Measurements from ENCODE around the gene NOL4L. TPM values are rescaled to one million over a fixed set of nuclear protein-coding genes. Genes with fewer than 3 reads are reported as not detected.

NOL4L gene
- total and polyA plus RNA-seq, 12 donors: 1.5 to 10.1 (median 5.1) TPM

DNA sequence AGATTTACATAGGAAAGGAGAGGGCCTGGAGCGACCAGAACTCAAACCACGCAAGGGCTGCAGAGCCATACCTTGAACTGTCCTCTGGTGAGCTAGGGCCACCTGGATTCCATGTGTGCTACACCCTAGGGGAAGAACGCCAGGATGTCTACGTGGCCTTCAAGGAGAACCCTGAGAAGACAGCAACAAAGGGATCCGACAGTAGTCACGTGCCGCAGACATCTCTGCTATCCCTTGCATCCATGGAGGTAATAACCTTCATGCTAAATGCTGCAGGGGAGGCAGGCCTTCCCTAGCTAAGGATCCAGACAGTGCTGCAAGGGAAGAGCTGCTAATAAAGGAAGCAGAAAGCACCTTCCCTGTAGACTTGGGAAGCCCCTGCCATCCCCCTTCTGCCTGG is 52.9 kb downstream of the NOL4L start:
- WGBS, 2 donors: 95 to 99% methylated on average over 7 of the region's 7 CpGs
- no peak for ATAC-seq
- no peak for DNase-seq
- Histone ChIP-seq H3K4me1 (peaks cover 5 to 35% (median 18%) of the 10 kb centered on the region in 9 donors), H3K27ac (no peak overlapping the region), H3K27me3 (no peaks in the 10 kb centered on the region), H3K4me3 (no peak overlapping the region), H3K36me3 (no peaks in the 10 kb centered on the region), H3K9me3 (no peaks in the 10 kb centered on the region)
- TF ChIP-seq, protein P1, sequence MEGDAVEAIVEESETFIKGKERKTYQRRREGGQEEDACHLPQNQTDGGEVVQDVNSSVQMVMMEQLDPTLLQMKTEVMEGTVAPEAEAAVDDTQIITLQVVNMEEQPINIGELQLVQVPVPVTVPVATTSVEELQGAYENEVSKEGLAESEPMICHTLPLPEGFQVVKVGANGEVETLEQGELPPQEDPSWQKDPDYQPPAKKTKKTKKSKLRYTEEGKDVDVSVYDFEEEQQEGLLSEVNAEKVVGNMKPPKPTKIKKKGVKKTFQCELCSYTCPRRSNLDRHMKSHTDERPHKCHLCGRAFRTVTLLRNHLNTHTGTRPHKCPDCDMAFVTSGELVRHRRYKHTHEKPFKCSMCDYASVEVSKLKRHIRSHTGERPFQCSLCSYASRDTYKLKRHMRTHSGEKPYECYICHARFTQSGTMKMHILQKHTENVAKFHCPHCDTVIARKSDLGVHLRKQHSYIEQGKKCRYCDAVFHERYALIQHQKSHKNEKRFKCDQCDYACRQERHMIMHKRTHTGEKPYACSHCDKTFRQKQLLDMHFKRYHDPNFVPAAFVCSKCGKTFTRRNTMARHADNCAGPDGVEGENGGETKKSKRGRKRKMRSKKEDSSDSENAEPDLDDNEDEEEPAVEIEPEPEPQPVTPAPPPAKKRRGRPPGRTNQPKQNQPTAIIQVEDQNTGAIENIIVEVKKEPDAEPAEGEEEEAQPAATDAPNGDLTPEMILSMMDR (IDR thresholded peaks at IDR 0.05): no peak
- intact Hi-C loops (cut with DNase I): loop anchor here in 1 of 10 donors (10.0 kb wide), 1 partner anchor 53 kb away; the partner anchor contains the start of gene NOL4L

DNA sequence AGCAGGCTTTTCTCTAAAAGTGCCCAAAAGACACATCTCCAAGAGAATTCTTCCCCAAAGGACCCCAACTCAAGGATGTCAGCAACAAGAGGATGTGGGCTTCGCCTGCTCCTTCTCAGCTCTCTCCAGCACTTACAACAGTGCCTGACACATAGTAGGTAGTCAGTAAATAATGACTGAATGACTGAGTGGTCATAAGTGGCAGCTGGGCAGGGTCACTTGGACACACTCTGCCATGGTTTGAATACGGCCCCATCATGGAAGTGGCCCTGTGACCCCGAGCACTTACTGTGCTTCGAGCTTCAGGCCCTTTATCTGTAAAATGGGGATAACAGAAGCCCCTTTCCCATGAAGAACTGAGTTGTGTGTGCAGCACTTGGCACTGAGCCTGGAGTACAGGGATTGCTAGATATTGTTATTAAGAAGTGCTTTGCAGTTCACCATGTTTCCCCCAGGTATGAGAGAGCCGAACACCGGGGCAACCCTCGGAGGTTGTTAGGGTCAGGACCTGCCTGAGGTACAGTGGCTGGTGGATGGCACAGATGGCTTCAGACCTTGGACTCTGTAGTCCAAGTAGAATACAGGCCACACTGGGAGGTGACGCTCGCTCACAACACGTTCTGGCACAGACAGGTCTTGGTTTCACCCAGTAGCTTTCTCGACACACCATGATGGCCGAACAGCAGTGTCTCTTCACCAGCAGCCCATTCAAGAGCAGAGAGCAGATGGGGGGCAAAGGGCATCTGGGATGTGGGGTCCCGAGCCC is 56.0 kb downstream of the NOL4L start:
- no peak for ATAC-seq
- Histone ChIP-seq H3K27ac (peak overlapping the region in 4 of 10 donors; percentile 50 to 76 (median 62)), H3K4me3 (no peak overlapping the region), H3K9me3 (no peaks in the 10 kb centered on the region), H3K36me3 (no peaks in the 10 kb centered on the region), H3K27me3 (no peaks in the 10 kb centered on the region), H3K4me1 (peaks cover 3 to 44% (median 28%) of the 10 kb centered on the region in 9 donors)
- intact Hi-C loops (cut with DNase I): loop anchor here in 4 of 10 donors (5.0 to 10.0 kb wide), 4 partner anchors 53 to 494 kb away; no protein-coding TSS in a partner anchor
- TF ChIP-seq, protein P1 (IDR thresholded peaks at IDR 0.05): no peak
- DNase-seq: no peak
- 92 to 97% methylated on average over 13 of the region's 13 CpGs for WGBS, 2 donors

DNA sequence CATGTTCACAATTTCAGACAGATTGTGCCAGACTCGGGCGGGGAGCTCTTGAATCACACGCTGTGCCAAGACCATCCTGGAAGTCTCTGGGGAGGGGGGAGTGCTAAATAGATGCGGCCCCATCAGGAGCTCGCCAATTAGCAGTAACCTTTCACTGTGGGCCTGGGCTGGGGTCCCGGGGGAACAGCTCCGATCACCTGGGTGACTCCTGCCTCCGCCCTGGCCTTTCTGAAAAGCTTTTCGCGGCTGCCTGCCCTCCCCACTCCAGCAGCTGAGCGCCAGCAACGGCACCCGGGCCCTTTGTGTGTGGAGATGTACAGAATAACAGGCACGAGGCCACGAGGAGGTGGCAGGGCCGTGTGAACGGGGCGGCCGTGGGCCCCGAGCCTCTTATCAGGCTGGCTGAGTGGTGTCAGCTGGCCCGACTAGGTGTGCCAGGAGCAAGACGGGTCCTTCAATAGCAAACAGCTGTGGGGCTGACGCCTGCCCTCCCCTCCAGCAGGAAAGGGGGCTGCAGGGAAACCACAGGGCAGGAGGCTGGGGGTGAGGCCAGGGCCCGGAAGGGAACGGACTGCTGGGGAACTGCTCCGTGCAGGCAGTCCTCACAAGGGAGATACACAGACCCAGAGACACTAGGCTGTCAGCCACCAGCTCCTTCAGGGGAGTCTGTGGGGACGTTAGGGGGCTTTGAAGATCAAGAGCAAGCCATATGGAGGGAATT is 56.8 kb downstream of the NOL4L start:
- ATAC-seq (peak; percentile 70 to 87 (median 79)), DNase-seq (peak; percentile 64 to 72)
- TF ChIP-seq, protein P1 (IDR thresholded peaks at IDR 0.05): no peak
- H3K9me3 ChIP-seq: no peaks in the 10 kb centered on the region
- intact Hi-C loops (cut with DNase I): loop anchor here in 4 of 10 donors (5.0 to 10.0 kb wide), 4 partner anchors 54 to 494 kb away; no protein-coding TSS in a partner anchor
- H3K36me3 ChIP-seq: no peaks in the 10 kb centered on the region
- H3K4me1 ChIP-seq: peaks cover 3 to 48% (median 28%) of the 10 kb centered on the region in 9 donors
- 33 to 36% methylated on average over 27 of the region's 27 CpGs for WGBS, 2 donors
- H3K27ac ChIP-seq: peak overlapping the region in 6 of 10 donors; percentile 37 to 76 (median 56)
- H3K27me3 ChIP-seq: no peaks in the 10 kb centered on the region
- H3K4me3 ChIP-seq: peak overlapping the region in 1 of 10 donors; percentile 3

DNA sequence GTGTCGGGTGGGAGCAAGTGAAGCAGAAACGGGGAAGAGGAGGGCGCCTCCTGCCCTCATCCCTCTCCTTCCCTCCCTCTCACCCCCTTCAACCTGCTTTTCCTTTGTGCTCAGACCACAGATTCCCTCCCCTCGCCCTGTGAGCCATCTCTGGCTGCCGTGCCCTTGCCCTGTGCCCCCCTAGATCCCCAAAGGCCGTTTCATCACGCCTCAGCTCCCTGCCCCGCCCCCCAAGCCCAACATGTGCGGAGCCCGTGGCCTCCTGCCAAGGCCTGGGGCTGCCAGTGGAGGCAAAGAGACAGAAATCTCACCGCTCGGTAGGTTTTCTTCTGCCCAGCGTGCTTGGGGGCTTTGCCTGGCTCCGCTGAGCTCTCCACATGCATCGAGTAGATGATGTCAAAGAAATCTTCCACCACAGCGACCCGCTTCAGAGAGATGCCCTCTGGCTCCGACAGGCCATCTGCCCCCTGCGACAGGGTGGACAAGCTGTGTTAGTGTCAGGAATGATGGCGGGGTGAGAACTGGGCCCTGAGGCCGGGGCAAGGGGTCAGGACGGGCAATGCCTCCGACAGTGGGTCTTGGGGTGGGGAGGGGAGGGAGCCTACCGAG is 57.6 kb downstream of the NOL4L start:
- no peak for DNase-seq
- peak in 1 of 8 donors; percentile 19 for ATAC-seq
- Histone ChIP-seq H3K27me3 (no peaks in the 10 kb centered on the region), H3K4me3 (no peak overlapping the region), H3K4me1 (peaks cover 3 to 54% (median 28%) of the 10 kb centered on the region in 9 donors), H3K27ac (peak overlapping the region in 4 of 10 donors; percentile 50 to 76 (median 62)), H3K36me3 (no peaks in the 10 kb centered on the region), H3K9me3 (no peaks in the 10 kb centered on the region)
- TF ChIP-seq, protein P1 (IDR thresholded peaks at IDR 0.05): no peak
- 52 to 61% methylated on average over 24 of the region's 24 CpGs for WGBS, 2 donors
- intact Hi-C loops (cut with DNase I): loop anchor here in 4 of 10 donors (5.0 to 10.0 kb wide), 4 partner anchors 55 to 493 kb away; no protein-coding TSS in a partner anchor
